HG03135 (cell line): ENCODE measurements around the gene GPRC5C.

ENCODE experiments used
- ATAC-seq: cut with Tn5 transposase; IDR thresholded peaks from one replicate; pipeline ENCODE4 v1.9.1; 2021; ENCODE audit warnings: mild to moderate bottlenecking, moderate library complexity; ENCODE audit not compliant: unreplicated experiment

Gene GPRC5C, protein sequence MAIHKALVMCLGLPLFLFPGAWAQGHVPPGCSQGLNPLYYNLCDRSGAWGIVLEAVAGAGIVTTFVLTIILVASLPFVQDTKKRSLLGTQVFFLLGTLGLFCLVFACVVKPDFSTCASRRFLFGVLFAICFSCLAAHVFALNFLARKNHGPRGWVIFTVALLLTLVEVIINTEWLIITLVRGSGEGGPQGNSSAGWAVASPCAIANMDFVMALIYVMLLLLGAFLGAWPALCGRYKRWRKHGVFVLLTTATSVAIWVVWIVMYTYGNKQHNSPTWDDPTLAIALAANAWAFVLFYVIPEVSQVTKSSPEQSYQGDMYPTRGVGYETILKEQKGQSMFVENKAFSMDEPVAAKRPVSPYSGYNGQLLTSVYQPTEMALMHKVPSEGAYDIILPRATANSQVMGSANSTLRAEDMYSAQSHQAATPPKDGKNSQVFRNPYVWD

DNA sequence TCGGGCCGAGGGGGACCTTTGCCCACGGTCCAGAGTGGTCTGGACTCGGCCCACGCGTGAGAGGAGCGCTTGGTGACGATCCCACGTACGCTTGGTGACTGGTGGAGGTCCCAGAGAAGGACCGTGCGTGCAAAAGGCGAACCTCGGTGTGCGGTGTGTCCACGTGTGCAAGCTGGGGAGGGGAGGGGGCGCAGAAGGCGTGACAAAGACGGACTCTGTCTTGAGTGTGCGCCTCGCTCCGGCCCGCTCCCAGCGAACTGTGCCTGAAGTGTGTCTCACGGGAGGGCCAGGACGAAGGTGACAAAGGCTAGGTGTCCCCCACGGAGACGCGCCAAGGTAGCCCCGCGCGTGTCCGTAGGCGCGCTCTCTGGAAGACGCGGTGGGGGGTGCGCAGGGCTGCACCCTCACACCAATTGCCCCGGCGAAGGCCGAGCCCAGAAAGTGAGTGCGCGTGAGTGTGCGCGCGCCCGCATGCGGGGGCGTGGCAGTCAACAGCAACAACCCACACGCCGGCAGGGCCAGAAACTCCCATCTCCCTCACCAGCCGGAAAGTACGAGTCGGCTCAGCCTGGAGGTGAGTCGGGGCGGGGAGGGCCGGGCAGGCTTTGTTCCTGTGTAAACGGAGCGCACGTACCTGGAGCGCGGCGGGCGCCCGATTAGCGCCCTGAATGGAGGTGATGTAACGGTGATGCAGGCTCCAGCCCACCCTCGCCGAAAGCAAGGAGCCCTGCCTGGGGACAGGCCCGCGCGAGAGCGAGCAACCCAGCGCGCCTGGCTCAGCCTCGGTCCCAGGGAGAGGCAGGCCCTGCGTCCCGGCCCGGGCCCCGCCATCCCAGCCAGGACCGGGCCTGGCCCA lies at the start of gene GPRC5C:
Gene GPRC5C (plus strand): TSS at position 521 of the 856 bp plus-strand sequence. CDS start 7,689 bp downstream, outside the sequence.
- no peak for ATAC-seq

DNA sequence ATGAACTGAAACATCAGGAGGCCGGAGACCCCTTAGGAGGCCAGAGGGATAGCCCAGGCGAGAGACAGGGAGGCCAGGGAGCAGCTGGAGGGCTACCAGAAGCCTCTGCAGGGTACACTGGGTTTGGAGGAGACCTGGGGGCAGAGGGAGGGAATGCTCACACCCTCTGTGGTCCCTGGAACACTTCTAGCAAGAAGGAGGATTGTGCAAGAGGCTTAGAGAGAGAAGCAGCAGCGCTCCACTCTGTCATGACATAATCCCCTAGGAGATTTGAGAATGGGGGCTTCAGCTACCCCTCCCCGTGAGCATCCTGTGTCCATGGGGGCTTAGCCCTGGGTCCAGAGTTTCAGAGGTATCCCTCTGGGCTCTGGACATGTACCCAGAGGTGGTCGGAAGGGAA lies 48.7 kb upstream of the GPRC5C start:
- no peak for ATAC-seq

DNA sequence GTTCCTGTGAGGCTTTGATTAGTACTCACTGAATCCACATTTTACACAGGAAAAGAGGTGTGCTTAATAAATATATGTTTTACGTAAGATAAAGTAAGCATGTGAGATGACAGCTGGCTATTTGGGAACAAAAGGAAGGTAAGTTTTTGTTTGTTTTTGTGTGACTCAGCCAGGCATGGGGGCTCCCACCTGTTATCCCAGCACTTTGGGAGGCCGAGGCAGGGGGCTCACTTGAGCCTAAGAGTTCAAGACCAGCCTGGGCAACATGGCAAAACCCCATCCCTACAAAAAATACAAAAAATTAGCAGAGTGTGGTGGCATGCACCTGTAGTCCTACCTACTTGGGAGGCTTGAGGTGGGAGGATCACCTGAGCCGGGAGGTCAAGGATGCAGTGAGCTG lies 46.7 kb upstream of the GPRC5C start:
- no peak for ATAC-seq

DNA sequence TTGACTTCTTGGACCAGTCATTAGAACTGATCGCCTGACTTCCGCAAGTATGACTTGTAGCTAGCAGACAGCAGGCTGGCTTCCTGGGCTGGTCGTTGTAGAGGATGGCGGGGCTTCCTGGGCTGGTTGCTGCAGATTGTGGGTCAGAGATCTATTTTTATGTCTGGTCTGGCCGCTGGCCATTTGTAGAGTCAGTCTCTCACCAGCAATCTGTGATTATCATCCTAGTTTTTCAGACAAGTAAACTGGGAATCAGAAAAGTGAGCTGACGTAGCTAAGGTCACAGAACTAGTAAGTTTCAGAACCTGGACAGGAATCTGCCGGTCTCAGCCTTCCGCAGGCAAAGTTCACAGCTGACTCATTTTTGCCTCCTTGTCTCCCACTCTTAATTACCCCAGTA lies 45.5 kb upstream of the GPRC5C start:
- no peak for ATAC-seq

DNA sequence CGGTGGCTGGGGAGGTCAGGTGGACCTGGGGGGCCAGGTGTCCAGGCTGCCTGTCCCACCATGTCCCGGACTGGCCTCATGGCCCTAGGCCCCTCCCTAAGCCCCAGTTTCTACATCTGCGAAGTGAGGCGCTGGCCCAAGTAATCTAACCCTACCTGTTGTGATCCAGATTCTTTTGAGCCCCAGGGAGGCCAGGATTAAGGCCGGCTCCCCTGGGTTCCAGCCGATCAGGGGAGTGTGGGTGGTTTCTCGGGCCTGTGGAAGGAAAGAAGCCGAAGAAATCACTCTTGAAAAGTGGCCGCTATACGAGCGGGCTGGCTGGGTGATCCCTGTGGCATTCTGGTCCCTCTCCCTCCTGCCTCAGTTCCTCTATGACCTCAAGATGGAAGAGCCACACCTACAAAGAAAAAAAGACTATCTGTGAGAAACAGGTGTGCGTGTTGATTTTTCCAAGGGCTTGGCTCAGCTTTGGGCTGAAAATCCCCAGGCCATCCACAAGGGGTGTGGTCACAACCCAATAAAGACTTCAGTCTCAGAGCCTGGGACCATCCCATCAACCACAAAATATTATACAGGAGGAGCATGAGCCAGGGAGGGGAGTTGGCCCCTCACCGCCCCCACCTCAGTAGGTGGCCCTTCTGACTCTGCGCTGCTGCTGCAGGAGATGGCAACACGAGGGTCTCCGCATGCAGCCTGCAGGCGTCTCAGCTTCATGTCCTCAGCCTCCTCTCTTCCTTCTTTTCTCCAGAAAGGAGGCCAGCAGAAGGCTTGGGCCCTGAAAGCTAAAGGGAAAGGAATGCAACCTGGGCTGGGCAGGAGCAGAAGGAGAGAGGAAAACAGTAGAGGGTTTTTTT lies 44.3 kb upstream of the GPRC5C start:
- no peak for ATAC-seq

DNA sequence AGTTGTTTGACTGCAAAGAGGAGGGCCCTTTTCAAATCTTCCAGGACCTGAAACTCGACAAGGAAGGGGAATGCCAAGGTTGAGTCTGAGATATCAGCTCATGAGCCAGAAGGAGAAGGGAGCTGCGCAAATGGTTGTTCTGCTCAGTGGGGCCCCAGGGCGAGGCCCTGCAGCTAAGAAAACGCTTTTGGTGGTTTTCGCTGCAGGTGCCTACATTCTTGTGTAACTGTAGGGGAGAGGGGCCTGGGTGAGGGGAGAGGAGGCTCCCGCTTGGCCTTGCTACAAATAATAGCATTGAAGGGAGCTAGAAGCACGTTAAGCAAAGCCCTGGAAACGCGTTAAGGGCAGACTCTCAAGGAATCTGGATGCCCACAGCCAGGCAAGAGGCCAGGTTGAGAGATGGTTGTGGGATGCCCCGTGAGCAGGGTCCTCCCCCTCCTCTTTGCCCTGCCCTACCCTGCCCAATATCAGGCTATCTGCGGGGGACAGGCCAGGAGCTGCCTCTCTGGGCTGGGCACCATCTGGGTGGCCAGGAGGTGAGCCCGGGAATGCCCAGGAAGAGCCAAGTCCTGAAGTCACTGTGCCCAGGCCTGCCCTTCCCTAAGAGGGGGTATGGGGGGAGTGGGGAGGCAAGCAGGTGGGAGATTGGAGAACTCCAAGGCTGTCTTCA lies 42.7 kb upstream of the GPRC5C start:
- no peak for ATAC-seq

DNA sequence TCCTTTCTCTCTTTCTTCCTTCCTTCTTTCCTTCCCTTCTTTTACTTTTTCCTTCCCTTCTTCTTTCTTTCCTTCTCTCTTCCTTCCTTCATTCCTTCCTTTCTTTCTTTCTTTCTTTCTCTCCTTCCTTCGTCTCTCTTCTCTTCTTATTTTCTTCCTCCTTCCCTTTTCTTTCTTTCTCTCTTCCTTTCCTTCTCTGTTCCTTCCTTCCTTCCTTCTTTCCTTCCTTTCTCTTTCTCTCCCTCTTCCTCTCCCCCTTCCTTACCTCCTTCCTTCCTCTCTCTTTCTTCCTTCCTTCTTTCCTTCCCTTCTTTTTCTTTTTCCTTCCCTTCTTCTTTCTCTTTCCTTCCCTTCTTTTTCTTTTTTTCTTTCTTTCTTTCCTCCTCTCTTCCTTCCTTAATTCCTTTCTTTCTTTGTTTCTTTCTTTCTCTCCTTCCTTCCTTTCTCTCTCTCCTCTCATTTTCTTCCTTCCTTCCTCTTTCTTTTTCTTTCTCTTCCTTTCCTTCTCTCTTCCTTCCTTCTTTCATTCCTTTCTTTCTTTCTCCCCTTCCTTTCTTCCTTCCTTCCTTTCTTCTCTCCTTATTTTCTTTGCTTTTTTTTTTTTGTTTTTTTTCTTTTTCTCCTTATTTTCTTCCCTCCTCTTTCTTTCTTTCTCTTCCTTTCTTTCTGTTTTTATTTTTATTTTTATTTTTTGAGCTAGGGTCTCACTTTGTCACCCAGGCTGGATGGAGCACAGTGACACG lies 41.8 kb upstream of the GPRC5C start:
- ATAC-seq: no peak

DNA sequence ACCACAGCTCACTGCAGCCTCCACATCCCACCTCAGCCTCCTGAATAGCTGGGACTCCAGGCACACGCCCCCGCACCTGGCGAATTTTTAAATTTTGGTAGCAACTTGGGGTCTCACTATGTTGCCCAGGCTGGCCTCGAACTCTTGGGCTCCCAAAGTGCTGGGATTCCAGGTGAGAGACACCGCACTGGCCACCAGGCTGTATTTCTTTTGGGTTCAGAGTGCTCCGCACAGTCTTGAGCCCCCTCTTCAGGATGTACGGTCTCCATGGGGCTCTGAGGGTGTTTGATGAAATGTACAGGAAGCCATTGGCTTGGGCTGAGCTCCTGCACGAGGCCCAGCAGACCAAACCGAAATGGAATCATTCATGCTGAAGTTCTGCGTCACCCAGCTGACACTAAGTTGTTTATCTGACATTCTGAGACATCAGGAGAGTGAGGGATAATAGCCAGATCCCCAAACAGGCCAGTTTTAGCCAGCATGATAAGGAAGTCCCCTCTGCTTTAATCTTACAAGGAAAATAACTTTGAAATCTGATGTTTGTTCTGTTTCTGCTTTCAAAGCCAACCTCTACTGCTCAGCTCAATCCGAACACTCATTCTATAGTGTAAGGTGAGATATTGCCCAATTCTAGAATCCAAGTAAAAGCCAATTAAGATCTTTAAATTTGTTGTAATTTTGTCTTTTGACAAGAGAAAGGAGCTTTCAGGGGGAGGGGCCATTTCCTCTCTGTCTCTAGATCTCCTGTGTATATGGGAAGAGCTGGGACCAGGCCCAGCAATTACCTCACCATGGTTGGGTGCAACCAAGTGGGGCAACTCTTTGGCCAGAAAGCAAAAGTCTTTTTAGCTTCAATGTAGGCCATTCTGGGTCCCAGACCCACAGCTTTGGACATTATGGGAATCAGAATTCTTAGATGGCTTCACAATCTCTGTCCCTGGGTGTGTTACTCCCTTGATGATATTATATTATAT lies 40.9 kb upstream of the GPRC5C start:
- ATAC-seq: no peak

DNA sequence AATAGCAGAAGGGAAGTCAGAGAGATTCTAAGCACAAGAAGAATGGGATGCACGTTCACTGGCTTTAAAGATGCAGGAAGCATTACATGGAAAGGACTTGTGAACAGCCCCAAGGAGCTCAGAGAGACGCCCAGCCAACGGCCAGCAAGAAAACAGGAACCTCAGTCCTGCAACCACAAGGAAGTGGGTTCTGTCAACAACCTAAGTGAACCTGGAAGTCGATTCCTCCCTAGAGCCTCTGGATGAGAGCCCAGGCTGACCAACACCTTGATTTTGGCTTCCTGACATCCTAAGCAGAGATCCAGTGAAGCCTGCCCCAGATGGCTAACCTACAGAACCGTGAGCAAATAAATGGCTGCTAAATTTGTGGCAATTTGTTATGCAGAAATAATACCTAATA lies 40.1 kb upstream of the GPRC5C start:
- no peak for ATAC-seq

DNA sequence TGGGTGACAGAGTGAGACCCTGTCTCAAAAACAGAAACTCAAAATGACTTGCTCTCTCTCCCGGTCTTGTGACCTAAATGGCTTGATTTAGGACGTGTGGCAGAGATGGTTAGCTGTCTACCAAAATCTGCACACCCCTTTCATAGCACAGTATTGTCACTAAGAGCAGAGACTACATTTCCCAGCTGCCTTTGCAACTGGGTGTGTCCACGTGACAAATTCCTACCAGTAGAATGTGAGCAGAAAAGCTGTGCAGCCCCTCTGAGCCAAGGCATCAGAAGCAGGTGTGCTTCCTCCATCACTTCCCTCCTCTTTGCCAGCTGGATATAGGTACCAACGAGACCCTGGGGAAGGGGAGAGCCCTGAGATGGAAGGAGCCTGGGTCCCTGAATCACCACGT lies 39.0 kb upstream of the GPRC5C start:
- ATAC-seq: no peak

DNA sequence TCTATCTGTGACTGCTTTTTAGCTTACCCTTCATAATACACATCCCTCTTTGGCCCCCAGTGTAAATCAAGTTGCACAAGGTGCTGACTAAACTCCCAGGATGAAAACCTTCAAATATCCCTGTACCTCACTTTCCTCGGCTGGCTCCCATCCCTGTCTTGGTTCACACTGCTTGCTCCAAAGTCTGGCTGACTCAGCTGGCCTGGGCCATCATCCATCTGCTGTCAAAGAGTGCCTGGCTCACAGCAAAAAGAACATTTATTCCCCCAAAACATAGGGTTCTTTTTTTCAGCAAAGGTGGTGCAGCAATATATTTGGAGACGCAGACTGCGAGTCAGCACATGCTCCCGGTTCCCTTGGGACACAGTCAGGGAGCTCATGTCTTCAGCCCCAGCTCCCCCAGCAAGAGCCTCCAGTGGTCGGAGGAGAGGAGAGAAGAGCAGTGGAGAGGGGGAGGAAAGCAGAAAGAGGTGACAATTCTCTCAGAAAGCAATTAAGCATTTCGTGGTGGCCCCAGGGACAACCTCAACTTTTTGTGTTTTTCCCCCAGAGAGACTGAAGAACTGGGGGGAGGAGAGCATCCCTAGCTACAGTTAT lies 38.4 kb upstream of the GPRC5C start:
- ATAC-seq: no peak

DNA sequence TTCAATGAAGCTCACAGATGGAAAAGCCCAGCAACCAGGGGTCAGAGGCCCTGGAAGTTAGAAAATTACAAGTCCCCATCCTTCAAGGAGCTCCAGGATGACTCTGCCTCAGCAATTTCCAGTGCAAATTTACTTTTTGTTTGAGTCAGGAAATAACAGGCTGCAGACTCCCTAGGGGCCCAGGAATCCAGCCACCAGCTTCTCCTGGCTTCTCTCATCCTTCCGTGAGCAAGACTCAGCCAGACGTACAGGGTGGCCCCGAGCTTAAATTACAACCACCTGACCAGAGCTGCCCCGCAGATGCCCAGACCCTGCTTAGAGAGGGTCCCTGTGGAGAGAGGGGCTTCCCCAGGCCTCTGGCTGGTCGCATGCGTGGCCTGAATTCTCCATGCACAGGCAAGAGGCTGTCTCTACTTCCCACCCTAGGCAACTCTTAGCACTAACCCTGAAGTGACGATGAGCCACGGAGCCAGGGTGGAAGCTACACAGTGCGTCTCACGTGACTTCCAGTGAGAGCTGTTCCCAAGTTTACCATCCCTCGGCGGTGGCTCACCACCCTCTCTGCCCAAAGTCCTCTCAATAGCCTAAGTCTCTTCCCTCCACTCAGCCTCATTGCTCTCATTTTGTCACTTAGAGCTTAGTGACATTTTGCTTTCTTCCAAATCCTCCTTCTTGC lies 37.5 kb upstream of the GPRC5C start:
- ATAC-seq: no peak

DNA sequence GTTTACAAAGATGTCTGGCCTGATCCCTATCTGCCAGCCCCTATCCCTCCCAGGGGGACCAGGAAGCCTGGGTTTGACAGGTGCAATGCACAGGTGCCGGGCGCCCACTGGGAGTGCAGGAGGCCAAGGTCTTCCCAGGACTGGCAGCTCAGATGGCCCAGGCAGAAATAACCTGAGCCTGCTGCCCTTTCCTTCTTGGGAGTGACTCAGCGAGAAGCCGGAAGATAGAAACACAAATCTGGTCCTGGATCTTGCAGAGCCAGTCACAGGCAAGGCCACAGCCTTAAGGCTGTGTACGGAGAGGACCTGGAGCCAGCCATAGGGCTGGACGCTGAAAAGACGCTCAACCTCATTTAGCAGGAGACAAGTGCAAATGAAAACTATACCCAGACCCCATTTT lies 36.9 kb upstream of the GPRC5C start:
- no peak for ATAC-seq

DNA sequence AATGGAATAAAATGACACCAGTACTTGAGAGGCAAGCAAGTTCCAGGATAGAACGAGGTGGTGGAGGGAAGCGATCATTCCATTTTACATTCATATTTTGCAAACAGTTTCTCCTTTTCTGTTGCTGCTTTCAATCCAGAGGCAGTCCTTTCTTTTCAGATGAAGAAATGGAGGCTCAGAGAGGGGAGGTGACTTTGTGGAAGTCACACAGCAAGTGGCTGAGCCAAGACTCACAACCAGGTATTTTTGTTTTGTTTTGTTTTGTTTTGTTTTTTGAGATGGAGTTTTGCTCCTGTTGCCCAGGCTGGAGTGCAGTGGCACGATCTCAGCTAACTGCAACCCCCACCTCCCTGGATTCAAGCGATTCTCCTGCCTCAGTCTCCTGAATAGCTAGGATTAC lies 35.3 kb upstream of the GPRC5C start:
- ATAC-seq: no peak

DNA sequence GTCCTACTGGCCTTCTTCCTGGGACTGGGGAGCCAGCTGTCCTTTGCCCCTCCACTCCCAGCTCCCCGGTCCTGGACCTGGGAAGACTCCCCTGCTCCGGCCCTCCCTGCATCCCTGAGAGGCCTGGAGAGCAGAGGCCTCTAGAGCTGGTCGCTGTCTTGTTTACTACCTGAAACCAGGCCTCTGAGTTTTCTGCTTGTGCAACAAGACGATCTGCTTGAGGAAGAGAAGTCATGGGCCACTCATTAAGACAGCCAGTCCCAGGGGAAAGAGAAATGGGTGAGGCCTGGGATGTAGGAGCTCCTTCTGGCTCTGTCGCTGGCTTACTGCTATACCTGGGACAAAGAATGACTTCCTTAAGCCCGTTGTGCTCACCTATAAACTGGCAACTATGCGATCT lies 29.8 kb upstream of the GPRC5C start:
- ATAC-seq: no peak

DNA sequence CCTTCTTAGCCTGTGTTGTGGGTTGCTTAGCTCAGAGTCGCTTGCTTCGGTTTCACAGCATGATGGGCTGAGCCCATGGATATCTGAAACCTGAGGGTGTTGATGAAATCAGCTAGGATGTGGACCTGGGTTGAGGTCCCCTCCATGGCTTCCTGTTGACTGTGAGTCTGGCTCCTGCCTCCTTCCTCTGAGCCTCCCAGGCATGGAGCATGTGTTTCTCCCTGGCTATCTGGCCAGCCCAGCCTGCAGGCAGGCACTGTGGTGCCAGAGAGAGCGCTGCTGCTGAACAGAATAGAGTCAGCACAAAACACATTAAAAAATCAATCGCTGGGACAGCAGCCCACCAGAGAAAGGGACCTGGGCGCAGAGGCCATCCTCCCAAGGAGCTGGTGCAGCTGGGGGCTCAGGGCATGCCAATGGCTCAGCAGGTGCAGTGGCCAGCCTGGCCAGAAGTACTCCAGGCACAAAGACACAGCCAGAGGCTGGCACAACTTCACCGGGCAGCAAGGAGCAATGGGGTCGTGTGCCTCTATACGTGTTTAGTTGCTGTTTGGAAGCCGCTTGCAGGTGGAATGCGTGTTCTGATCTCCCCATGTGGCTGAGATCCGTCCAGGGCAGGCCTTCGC lies 28.3 kb upstream of the GPRC5C start:
- no peak for ATAC-seq

DNA sequence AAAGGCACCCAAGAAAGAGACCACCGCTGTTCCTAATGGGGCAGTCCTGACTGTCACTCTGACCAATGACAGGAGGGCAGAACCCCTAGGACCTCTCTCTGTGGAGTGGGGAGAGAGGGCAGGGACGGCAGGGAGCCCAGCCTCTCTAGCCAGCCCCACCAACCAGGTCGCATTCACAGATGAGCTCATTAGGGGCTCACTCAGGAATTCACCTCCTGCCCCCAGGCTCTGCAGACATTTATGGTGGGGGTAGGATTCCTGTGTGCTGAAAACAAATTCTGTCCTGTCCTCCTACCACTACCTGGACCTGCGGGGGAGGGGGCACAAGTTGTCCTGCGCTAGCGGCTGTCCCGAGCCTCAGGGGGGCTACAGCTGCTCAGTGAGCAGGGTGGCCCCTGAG lies 27.7 kb upstream of the GPRC5C start:
- ATAC-seq: no peak
